OCI-LY7 (cell line): ENCODE results near the gene COL18A1. TPM values are rescaled to one million over a fixed set of nuclear protein-coding genes. Genes with fewer than 3 reads are reported as not detected.

Experiments used
- BruUV-seq: library from RNA; stranded (reverse); fragments of 400-500 nt; replicated peaks from 2 replicates; lab custom pipeline; 2021; lab: Mats Ljungman, UMichigan
- CTCF ChIA-PET: fragments of 300-600 bp; sonication (Branson Sonifier 250); formaldehyde crosslinking; loops from one replicate; lab custom pipeline; 2022; ENCODE audit warnings: antibody characterized with exemption; ENCODE audit not compliant: unreplicated experiment; lab: Charles Lee
- POLR2A ChIA-PET: fragments of 300-600 bp; sonication (Branson Sonifier 250); formaldehyde crosslinking; loops from one replicate; lab custom pipeline; 2022; ENCODE audit warnings: antibody characterized with exemption; lab: Charles Lee
- DNase-seq: peaks from one replicate; pipeline ENCODE4 v3.0.0-alpha.2; 2015; ENCODE audit warnings: low spot score
- H2AFZ ChIP-seq: fragments of 200-600 bp; sonication (generic), shearing (Covaris generic); 2 replicates; pipeline ENCODE4 v1.6.1; 2014; ENCODE audit warnings: mild to moderate bottlenecking, antibody characterized with exemption, low read length, moderate library complexity
- H3K27ac ChIP-seq: fragments of 200-600 bp; sonication (generic); 2 replicates; pipeline ENCODE4 v1.5.1; 2014; ENCODE audit warnings: mixed run types, low read depth, mild to moderate bottlenecking, moderate library complexity, low read length, inconsistent platforms; ENCODE audit not compliant: poor library complexity, severe bottlenecking
- H3K36me3 ChIP-seq: fragments of 200-600 bp; sonication (generic); 2 replicates; pipeline ENCODE4 v1.6.1; 2014; ENCODE audit warnings: mild to moderate bottlenecking, antibody characterized with exemption, low read length, moderate library complexity, mixed read lengths; ENCODE audit not compliant: insufficient read depth
- H3K4me1 ChIP-seq: fragments of 200-600 bp; sonication (generic); 2 replicates; pipeline ENCODE4 v1.5.1; 2014; ENCODE audit warnings: mild to moderate bottlenecking, low read length; ENCODE audit not compliant: insufficient read depth, poor library complexity, severe bottlenecking
- H3K4me2 ChIP-seq: fragments of 200-600 bp; sonication (generic); 2 replicates; pipeline ENCODE4 v1.6.1; 2014; ENCODE audit warnings: mild to moderate bottlenecking, low read length
- H3K4me3 ChIP-seq: fragments of 200-600 bp; sonication (generic); 2 replicates; pipeline ENCODE4 v1.5.1; 2014; ENCODE audit warnings: mild to moderate bottlenecking, low read depth, low read length; ENCODE audit not compliant: poor library complexity, severe bottlenecking
- H3K79me2 ChIP-seq: fragments of 200-600 bp; sonication (generic); 2 replicates; pipeline ENCODE4 v1.6.1; 2016; ENCODE audit warnings: low read depth, mild to moderate bottlenecking, low read length, moderate library complexity, mixed read lengths; ENCODE audit not compliant: insufficient read depth
- H3K9me2 ChIP-seq: fragments of 200-600 bp; sonication (generic); 2 replicates; pipeline ENCODE4 v1.6.1; 2016; ENCODE audit warnings: mild to moderate bottlenecking, low read length, mixed read lengths; ENCODE audit not compliant: insufficient read depth
- H3K9me3 ChIP-seq: fragments of 200-600 bp; sonication (generic); 2 replicates; pipeline ENCODE4 v1.6.1; 2014; ENCODE audit warnings: mild to moderate bottlenecking, mixed run types, low read length, mixed read lengths
- H4K20me1 ChIP-seq: fragments of 200-600 bp; sonication (generic); 2 replicates; pipeline ENCODE4 v1.6.1; 2014; ENCODE audit warnings: mild to moderate bottlenecking, antibody characterized with exemption, low read length, moderate library complexity, mixed read lengths; ENCODE audit not compliant: insufficient read depth
- EZH2phosphoT487 ChIP-seq: fragments of 200-600 bp; sonication (generic); IDR thresholded peaks from 2 replicates; pipeline ENCODE4 v1.6.1; 2018; ENCODE audit warnings: low read depth, borderline replicate concordance, mild to moderate bottlenecking, mixed run types, antibody characterized with exemption, low read length, moderate library complexity, mixed read lengths
- intact Hi-C: fragments of 100-400 bp; cut with micrococcal nuclease; formaldehyde crosslinking; loops from one replicate; pipeline ENCODE4 v1.10.0; 2022; ENCODE audit not compliant: unreplicated experiment
- total RNA-seq, 2 experiments: library from RNA; depleted of rRNA in 1 of 2; stranded (reverse); fragments of >200 nt in 1 of 2; shearing (Covaris generic) in 1 of 2; gene quantifications; 2 replicates each; pipeline ENCODE4 v1.2.3, GENCODE V29; 2014 to 2022
- TF ChIP-seq, protein P1 (sequence below): fragments of 200-600 bp; sonication (generic); conservative IDR thresholded peaks from 2 replicates; pipeline ENCODE4 v1.5.1; 2014; ENCODE audit warnings: mild to moderate bottlenecking, antibody characterized with exemption, low read length, moderate library complexity, mixed read lengths

COL18A1 gene
- total RNA-seq, 2 experiments from 2014 or later = 0.23 to 7.4 TPM

DNA sequence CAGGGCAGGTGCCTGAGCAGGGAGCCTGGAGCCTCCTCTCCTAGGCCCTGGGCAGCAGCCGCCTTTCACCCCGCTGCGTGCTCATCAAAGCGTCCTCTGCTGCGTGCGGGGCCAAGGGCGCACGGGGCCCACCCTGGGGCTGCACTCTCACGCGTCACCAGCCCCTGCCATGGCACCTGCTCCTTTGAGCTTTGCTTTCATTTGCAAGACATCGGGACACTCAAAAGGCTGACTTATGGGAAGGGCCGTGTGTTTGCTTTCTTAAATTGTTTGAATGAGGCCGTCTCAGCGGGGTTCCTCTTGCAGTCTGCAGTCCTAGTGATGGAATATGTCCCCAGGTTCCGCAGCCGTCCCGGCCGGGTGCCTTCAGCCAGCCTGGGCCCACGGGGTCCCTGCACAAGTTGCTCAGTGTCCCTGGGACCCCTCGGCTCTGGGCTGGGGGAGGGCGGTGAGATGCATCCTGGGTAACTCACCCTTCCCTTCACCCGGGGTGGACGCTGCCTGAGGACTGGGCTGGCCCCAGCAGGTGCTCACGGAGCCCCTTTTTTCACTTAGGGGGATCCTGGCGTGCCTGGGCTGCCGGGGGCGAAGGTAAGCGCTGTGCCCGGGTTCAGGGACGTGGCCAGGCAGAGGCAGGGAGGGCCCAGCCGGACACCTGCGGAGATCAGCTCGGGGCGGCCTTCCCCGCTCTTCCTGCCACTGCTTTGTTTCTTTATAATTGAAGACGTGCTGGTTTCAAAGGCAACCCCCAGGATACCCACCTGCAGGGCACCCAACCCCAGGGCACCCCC, 84.2 kb downstream of the COL18A1 start:
- Histone ChIP-seq H3K36me3 (no peaks in the 10 kb centered on the region), H3K9me3 (no peaks in the 10 kb centered on the region), H4K20me1 (no peaks in the 10 kb centered on the region), H3K79me2 (no peaks in the 10 kb centered on the region), H3K4me2 (no peak overlapping the region), H3K4me1 (no peaks in the 10 kb centered on the region), H3K4me3 (no peak overlapping the region), H3K27ac (no peak overlapping the region), H2AFZ (no peak overlapping the region), H3K9me2 (no peaks in the 10 kb centered on the region)
- TF ChIP-seq, protein P1, sequence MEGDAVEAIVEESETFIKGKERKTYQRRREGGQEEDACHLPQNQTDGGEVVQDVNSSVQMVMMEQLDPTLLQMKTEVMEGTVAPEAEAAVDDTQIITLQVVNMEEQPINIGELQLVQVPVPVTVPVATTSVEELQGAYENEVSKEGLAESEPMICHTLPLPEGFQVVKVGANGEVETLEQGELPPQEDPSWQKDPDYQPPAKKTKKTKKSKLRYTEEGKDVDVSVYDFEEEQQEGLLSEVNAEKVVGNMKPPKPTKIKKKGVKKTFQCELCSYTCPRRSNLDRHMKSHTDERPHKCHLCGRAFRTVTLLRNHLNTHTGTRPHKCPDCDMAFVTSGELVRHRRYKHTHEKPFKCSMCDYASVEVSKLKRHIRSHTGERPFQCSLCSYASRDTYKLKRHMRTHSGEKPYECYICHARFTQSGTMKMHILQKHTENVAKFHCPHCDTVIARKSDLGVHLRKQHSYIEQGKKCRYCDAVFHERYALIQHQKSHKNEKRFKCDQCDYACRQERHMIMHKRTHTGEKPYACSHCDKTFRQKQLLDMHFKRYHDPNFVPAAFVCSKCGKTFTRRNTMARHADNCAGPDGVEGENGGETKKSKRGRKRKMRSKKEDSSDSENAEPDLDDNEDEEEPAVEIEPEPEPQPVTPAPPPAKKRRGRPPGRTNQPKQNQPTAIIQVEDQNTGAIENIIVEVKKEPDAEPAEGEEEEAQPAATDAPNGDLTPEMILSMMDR = no peak
- TF ChIP-seq EZH2phosphoT487 = no peak
- intact Hi-C loops = no loop called here
- POLR2A ChIA-PET = no interaction called here
- CTCF ChIA-PET = no interaction called here
- DNase-seq = no peak
- no TSS peak for BruUV-seq

DNA sequence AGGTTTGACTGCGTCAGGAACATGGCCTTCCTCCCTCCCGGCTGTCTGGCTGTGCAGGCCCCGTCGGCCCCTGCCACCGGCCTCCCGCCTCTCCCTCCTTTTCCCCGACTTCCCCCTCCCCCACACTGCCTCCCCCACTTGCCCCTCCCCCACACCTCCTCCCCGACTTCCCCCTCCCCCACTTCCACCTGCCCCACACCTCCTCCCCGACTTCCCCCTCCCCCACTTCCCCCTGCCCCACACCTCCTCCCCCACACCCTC, 84.7 kb downstream of the COL18A1 start:
- Histone ChIP-seq H3K27ac (no peak overlapping the region), H3K9me3 (no peaks in the 10 kb centered on the region), H3K79me2 (no peaks in the 10 kb centered on the region), H3K4me1 (no peaks in the 10 kb centered on the region), H3K36me3 (no peaks in the 10 kb centered on the region), H3K4me2 (no peak overlapping the region), H2AFZ (no peak overlapping the region), H3K9me2 (no peaks in the 10 kb centered on the region), H4K20me1 (no peaks in the 10 kb centered on the region), H3K4me3 (no peak overlapping the region)
- ChIA-PET CTCF (no interaction called here), POLR2A (no interaction called here)
- intact Hi-C loops = no loop called here
- no TSS peak for BruUV-seq
- DNase-seq = no peak
- TF ChIP-seq, protein P1 = no peak
- no peak for TF ChIP-seq EZH2phosphoT487

DNA sequence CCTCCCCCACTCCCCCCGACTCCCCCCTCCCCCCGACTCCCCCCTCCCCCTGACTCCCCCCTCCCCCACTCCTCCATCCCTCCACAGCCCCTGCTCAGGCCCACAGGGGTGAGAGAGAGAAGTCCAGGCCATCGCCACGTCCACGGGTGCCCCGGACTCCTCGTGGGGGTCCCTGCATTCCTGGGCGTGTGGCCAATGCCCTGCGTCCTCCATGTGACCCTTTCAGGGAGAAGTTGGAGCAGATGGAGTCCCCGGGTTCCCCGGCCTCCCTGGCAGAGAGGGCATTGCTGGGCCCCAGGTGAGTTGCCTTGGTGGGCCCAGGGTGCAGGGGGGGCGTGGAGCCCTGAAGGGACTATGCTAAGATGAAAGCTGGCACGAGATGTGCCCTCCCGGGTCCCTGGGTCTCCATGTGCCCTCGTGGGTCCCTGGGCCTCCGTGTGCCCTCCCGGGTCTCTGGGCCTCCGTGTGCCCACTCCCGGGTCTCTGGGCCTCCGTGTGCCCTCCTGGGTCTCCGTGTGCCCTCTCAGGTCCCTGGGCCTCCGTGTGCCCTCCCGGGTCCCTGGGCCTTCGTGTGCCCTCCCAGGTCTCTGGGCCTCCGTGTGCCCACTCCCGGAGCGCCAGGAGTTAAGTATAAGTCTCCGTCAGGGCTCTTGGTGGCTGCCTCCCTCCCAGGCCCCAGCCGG, 85.2 kb downstream of the COL18A1 start:
- H3K27ac ChIP-seq = no peak overlapping the region
- no peaks in the 10 kb centered on the region for H4K20me1 ChIP-seq
- no peaks in the 10 kb centered on the region for H3K9me2 ChIP-seq
- H3K4me3 ChIP-seq = no peak overlapping the region
- intact Hi-C loops = no loop called here
- no peaks in the 10 kb centered on the region for H3K36me3 ChIP-seq
- no TSS peak for BruUV-seq
- H2AFZ ChIP-seq = no peak overlapping the region
- ChIA-PET CTCF (no interaction called here), POLR2A (no interaction called here)
- no peak for DNase-seq
- H3K4me1 ChIP-seq = no peaks in the 10 kb centered on the region
- TF ChIP-seq, protein P1 = no peak
- TF ChIP-seq EZH2phosphoT487 = no peak
- no peaks in the 10 kb centered on the region for H3K79me2 ChIP-seq
- H3K9me3 ChIP-seq = no peaks in the 10 kb centered on the region
- H3K4me2 ChIP-seq = no peak overlapping the region
